IMR-90 (cell line): ENCODE measurements around the gene MLST8. TPM values are rescaled to one million over a fixed set of nuclear protein-coding genes. Genes with fewer than 3 reads are reported as not detected.

Experiments used
- ATAC-seq: fragments of 200-7000 bp; cut with Tn5 transposase; 2 replicates; pipeline ENCODE4 v1.9.1; 2020; ENCODE audit warnings: low read depth, mild to moderate bottlenecking, moderate library complexity
- BruUV-seq: library from RNA; stranded (reverse); fragments of 400-500 nt; replicated peaks from 2 replicates; lab custom pipeline; 2021; lab: Mats Ljungman, UMichigan
- CTCF ChIA-PET: fragments of 300-600 bp; formaldehyde crosslinking; extraction: SDS; loops from one replicate; lab custom pipeline; 2021; ENCODE audit warnings: antibody characterized with exemption; lab: Yijun Ruan, JAX
- POLR2A ChIA-PET: fragments of 300-600 bp; sonication (Branson Sonifier 250); formaldehyde crosslinking; loops from one replicate; lab custom pipeline; 2022; ENCODE audit warnings: antibody characterized with exemption; ENCODE audit not compliant: unreplicated experiment; lab: Charles Lee
- DNase-seq: peaks from one replicate; pipeline ENCODE4 v3.0.0; 2013
- H2AFZ ChIP-seq: replicated peaks from 2 replicates; pipeline ENCODE3; 2013; ENCODE audit warnings: low read length, mild to moderate bottlenecking; ENCODE audit not compliant: poor library complexity
- H2AK5ac ChIP-seq: 2 replicates; pipeline ENCODE4 v1.6.1; 2013; ENCODE audit warnings: low read depth, low read length, inconsistent platforms
- H2AK9ac ChIP-seq: replicated peaks from 2 replicates; pipeline ENCODE3; 2013; ENCODE audit warnings: mild to moderate bottlenecking, low read depth, low read length, moderate library complexity; ENCODE audit not compliant: poor library complexity
- H2BK120ac ChIP-seq: 2 replicates; pipeline ENCODE4 v1.6.1; 2013; ENCODE audit warnings: low read depth, low read length, inconsistent platforms
- H2BK15ac ChIP-seq: 3 replicates; pipeline ENCODE4 v1.6.1; 2013; ENCODE audit warnings: low read depth, low read length, inconsistent platforms
- H2BK20ac ChIP-seq: 2 replicates; pipeline ENCODE4 v1.6.1; 2013; ENCODE audit warnings: low read depth, mild to moderate bottlenecking, inconsistent platforms, low read length, moderate library complexity
- H2BK5ac ChIP-seq: 2 replicates; pipeline ENCODE4 v1.6.1; 2013; ENCODE audit warnings: mild to moderate bottlenecking, low read depth, low read length, inconsistent platforms; ENCODE audit not compliant: poor library complexity, severe bottlenecking
- H3K14ac ChIP-seq: replicated peaks from 2 replicates; pipeline ENCODE4 v1.6.1; 2013; ENCODE audit warnings: low read depth, low read length, inconsistent platforms
- H3K18ac ChIP-seq: 2 replicates; pipeline ENCODE4 v1.6.1; 2013; ENCODE audit warnings: low read depth, low read length, control low read depth
- H3K23ac ChIP-seq: 2 replicates; pipeline ENCODE4 v1.6.1; 2013; ENCODE audit warnings: low read depth, low read length, inconsistent platforms
- H3K27ac ChIP-seq: 2 replicates; pipeline ENCODE4 v1.5.1; 2013; ENCODE audit warnings: mild to moderate bottlenecking, control low read depth, low read length; ENCODE audit not compliant: insufficient read depth
- H3K27me3 ChIP-seq: 2 replicates; pipeline ENCODE4 v1.6.1; 2013; ENCODE audit warnings: low read length; ENCODE audit not compliant: control insufficient read depth, insufficient read depth
- H3K36me3 ChIP-seq: 2 replicates; pipeline ENCODE4 v1.6.1; 2013; ENCODE audit warnings: low read length, mixed read lengths; ENCODE audit not compliant: control insufficient read depth, insufficient read depth
- H3K4ac ChIP-seq: 2 replicates; pipeline ENCODE4 v1.6.1; 2013; ENCODE audit warnings: low read depth, low read length, inconsistent platforms
- H3K4me1 ChIP-seq: 2 replicates; pipeline ENCODE4 v1.6.1; 2013; ENCODE audit warnings: low read length, mixed read lengths; ENCODE audit not compliant: control insufficient read depth, insufficient read depth
- H3K4me2 ChIP-seq: 2 replicates; pipeline ENCODE4 v1.6.1; 2013; ENCODE audit warnings: low read depth, mild to moderate bottlenecking, control low read depth, low read length, moderate library complexity
- H3K4me3 ChIP-seq: 2 replicates; pipeline ENCODE4 v1.5.1; 2013; ENCODE audit warnings: low read depth, mild to moderate bottlenecking, control low read depth, low read length, moderate library complexity; ENCODE audit not compliant: insufficient read depth
- H3K56ac ChIP-seq: 2 replicates; pipeline ENCODE4 v1.6.1; 2013; ENCODE audit warnings: low read length, inconsistent platforms; ENCODE audit not compliant: insufficient read depth; ENCODE audit errors: extremely low read depth
- H3K79me1 ChIP-seq, 2 experiments: 2 replicates each; pipeline ENCODE4 v1.6.1; 2013; ENCODE audit warnings: low read length in 2 of 2, inconsistent platforms in 1 of 2, low read depth in 1 of 2
- H3K9ac ChIP-seq: 2 replicates; pipeline ENCODE4 v1.6.1; 2013; ENCODE audit warnings: low read depth, low read length, control low read depth
- H3K9me1 ChIP-seq: 2 replicates; pipeline ENCODE4 v1.6.1; 2013; ENCODE audit warnings: low read length, inconsistent platforms; ENCODE audit not compliant: insufficient read depth
- H3K9me3 ChIP-seq: 2 replicates; pipeline ENCODE4 v1.6.1; 2013; ENCODE audit warnings: low read length; ENCODE audit not compliant: control insufficient read depth, insufficient read depth
- H4K20me1 ChIP-seq: 2 replicates; pipeline ENCODE4 v1.6.1; 2013; ENCODE audit warnings: low read length, inconsistent platforms; ENCODE audit not compliant: insufficient read depth
- H4K5ac ChIP-seq: 2 replicates; pipeline ENCODE4 v1.6.1; 2013; ENCODE audit warnings: mild to moderate bottlenecking, low read depth, low read length, control low read depth
- H4K8ac ChIP-seq, 2 experiments: 2 replicates each; pipeline ENCODE4 v1.6.1; 2013; ENCODE audit warnings: low read depth in 2 of 2, low read length in 2 of 2, control low read depth in 1 of 2, inconsistent platforms in 1 of 2
- H4K91ac ChIP-seq: 2 replicates; pipeline ENCODE4 v1.6.1; 2013; ENCODE audit warnings: low read depth, low read length, inconsistent platforms; ENCODE audit not compliant: insufficient read depth
- CTCF ChIP-seq: conservative IDR thresholded peaks from 2 replicates; pipeline ENCODE4 v1.5.1; 2012; ENCODE audit warnings: mild to moderate bottlenecking, low read depth, low read length, improper control_type of control experiment
- NFE2L2 ChIP-seq: fragments of 150-350 bp; IDR thresholded peaks from 2 replicates; pipeline ENCODE4 v1.6.1; 2016; ENCODE audit warnings: low read depth, mild to moderate bottlenecking, low read length
- RAD21 ChIP-seq: IDR thresholded peaks from 2 replicates; pipeline ENCODE4 v1.6.1; 2012; ENCODE audit warnings: low read length, improper control_type of control experiment
- RCOR1 ChIP-seq: IDR thresholded peaks from 2 replicates; pipeline ENCODE4 v1.6.1; 2012; ENCODE audit warnings: mild to moderate bottlenecking, low read length, improper control_type of control experiment; ENCODE audit not compliant: insufficient replicate concordance
- RFX5 ChIP-seq: IDR thresholded peaks from 2 replicates; pipeline ENCODE4 v1.8.0; 2012; ENCODE audit warnings: low read depth, mild to moderate bottlenecking, low read length, moderate library complexity
- SMC3 ChIP-seq: fragments of 150-350 bp; IDR thresholded peaks from 2 replicates; pipeline ENCODE4 v1.6.1; 2016; ENCODE audit warnings: low read depth, mild to moderate bottlenecking, antibody characterized with exemption, low read length, moderate library complexity
- USF2 ChIP-seq: fragments of 150-350 bp; IDR thresholded peaks from 2 replicates; pipeline ENCODE4 v1.6.1; 2017; ENCODE audit warnings: mild to moderate bottlenecking, antibody characterized with exemption, low read length, low read depth
- WGBS, 2 experiments: methylation state at CpG; one replicate each; pipeline versions ENCODE4 v1.1.5 to v1.1.7; 2013; ENCODE audit warnings: missing lambda C conversion rate in 2 of 2; ENCODE audit not compliant: insufficient read length in 1 of 2; ENCODE audit errors: extremely low coverage in 2 of 2; 5-methylcytosine and 5-hydroxymethylcytosine counted together
- dilution Hi-C: fragments of 300-500 bp; cut with HindIII; formaldehyde crosslinking; loops from one replicate; pipeline ENCODE4 v1.14.3; 2018; ENCODE audit warnings: low sequenced_read_pairs; ENCODE audit not compliant: unreplicated experiment
- in situ Hi-C: fragments of 300-500 bp; cut with MboI; formaldehyde crosslinking; loops from 3 replicates; pipeline ENCODE4 v1.14.3; 2019; ENCODE audit warnings: low sequenced_read_pairs, inconsistent platforms, mixed read lengths
- intact Hi-C: fragments of 100-400 bp; cut with micrococcal nuclease; formaldehyde crosslinking; loops from 2 replicates; pipeline ENCODE4 v1.10.0; 2022
- polyA plus RNA-seq, 3 experiments: library from polyadenylated mRNA; depleted of rRNA; stranded (reverse); fragments of >200 nt; gene quantifications; 2 replicates each; pipeline ENCODE4 v1.2.3, GENCODE V29; 2012; ENCODE audit warnings: low replicate concordance in 1 of 3
- total RNA-seq: library from RNA; depleted of rRNA; stranded (reverse); fragments of >200 nt; gene quantifications from 2 replicates; pipeline ENCODE4 v1.2.3, GENCODE V29; 2012

MLST8 gene
- total and polyA plus RNA-seq, 2 of the 4 experiments (the other 2 are of a cell fraction), result 34.4 to 93.7 TPM

DNA sequence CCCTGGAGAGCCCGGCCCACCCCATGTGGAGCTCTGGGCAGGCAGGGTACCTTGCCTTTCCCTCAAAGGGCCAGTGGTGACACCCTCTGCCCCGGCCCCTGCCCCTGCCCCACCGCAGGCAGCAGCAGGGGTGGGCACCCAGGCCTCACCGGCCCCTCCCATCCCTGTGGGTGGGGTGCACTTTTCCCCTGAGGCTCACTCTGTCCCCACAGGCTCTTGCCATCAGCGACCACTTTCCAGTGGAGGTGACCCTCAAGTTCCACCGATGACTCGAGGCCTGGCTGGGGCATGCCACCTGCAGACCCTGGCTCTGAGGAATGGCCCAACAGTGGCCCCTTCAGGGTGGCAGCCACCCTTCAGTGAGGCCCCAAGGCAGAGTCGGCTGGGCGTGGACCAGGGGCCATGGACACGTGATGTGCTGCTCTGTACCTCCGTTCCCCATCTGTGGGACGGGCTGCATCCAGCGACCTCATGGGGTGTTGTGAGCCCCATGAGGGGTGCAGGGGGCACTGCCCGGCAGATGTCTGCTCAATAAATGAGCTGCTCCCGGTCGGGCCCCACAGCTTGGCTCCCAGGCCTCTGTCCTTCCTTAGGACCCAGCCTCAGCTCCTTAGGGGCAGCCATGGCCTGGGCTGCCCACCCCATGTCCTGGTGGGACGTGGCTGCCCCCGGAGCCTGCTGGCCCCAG is 33.0 kb downstream of the MLST8 start:
- H3K14ac ChIP-seq, result no peak overlapping the region
- no peak overlapping the region for H3K4me3 ChIP-seq
- no peaks in the 10 kb centered on the region for H3K9me1 ChIP-seq
- H3K27ac ChIP-seq, result no peak overlapping the region
- no peak overlapping the region for H2AK9ac ChIP-seq
- no peak overlapping the region for H3K56ac ChIP-seq
- no peak overlapping the region for H3K9ac ChIP-seq
- H2BK5ac ChIP-seq, result no peak overlapping the region
- intact Hi-C loops (no loop called here), in situ Hi-C loops (no loop called here), dilution Hi-C loops (no loop called here)
- no peak overlapping the region for H4K8ac ChIP-seq
- no peak overlapping the region for H2BK20ac ChIP-seq
- H3K4me2 ChIP-seq, result no peak overlapping the region
- no peak overlapping the region for H3K18ac ChIP-seq
- 59% methylated on average over 11 of the region's 18 CpGs; no CpG with 5 or more reads in 1 of the 2 experiments for WGBS, 2 experiments
- H3K4ac ChIP-seq, result no peak overlapping the region
- H2BK15ac ChIP-seq, result no peak overlapping the region
- no peak overlapping the region for H2BK120ac ChIP-seq
- peaks cover 36% of the 10 kb centered on the region for H3K36me3 ChIP-seq
- ChIA-PET POLR2A (interaction anchor here (0.6 kb wide), 1 partner anchor 13 kb away, joined by 10 read pairs; no protein-coding TSS in a partner anchor), CTCF (interaction anchor here (1.1 kb wide), 1 partner anchor 13 kb away, joined by 3 read pairs; the partner anchor contains the start of gene ECI1)
- ATAC-seq (no peak), DNase-seq (no peak)
- H3K27me3 ChIP-seq, result peaks cover 9% of the 10 kb centered on the region
- H4K5ac ChIP-seq, result no peak overlapping the region
- no peaks in the 10 kb centered on the region for H3K9me3 ChIP-seq
- TF ChIP-seq USF2 (no peak), RCOR1 (no peak), RAD21 (no peak), RFX5 (no peak), SMC3 (no peak), NFE2L2 (no peak), CTCF (no peak)
- H3K4me1 ChIP-seq, result peaks cover 5% of the 10 kb centered on the region; the same call in 1 of the 2 replicates
- no peak overlapping the region for H4K91ac ChIP-seq
- peaks cover 14% of the 10 kb centered on the region for H4K20me1 ChIP-seq
- no peak overlapping the region for H2AK5ac ChIP-seq
- H3K23ac ChIP-seq, result no peak overlapping the region
- H3K79me1 ChIP-seq, result no peaks in the 10 kb centered on the region
- BruUV-seq, result no TSS peak
- no peak overlapping the region for H2AFZ ChIP-seq
